HG02852 (cell line): ENCODE measurements around the gene COQ8B.

Experiments
- ATAC-seq: cut with Tn5 transposase; IDR thresholded peaks from one replicate; pipeline ENCODE4 v1.9.1; 2021; ENCODE audit warnings: mild to moderate bottlenecking, moderate library complexity; ENCODE audit not compliant: unreplicated experiment

Gene COQ8B

GRCh38 chr19:40693150-40693788 lies 23.4 kb downstream of the COQ8B start:
- no peak for ATAC-seq

- ATAC-seq, result no peak
These were observed 24.5 kb downstream of the COQ8B start for GRCh38 chr19:40692212-40692551.

- ATAC-seq, result no peak
These were observed 25.1 kb downstream of the COQ8B start for GRCh38 chr19:40691421-40692211.

GRCh38 chr19:40690693-40691420 lies 25.8 kb downstream of the COQ8B start:
- ATAC-seq, result peak; percentile 55

GRCh38 chr19:40690050-40690692 lies 26.5 kb downstream of the COQ8B start, which contains the start of gene NUMBL:
Gene NUMBL, minus strand, starts transcription at chr19:40690651. Its CDS starts 168 bp downstream, at chr19:40690483.
- ATAC-seq, result no peak

GRCh38 chr19:40689339-40690049 lies 27.2 kb downstream of the COQ8B start:
- no peak for ATAC-seq

- no peak for ATAC-seq
These were observed 27.7 kb downstream of the COQ8B start for GRCh38 chr19:40688987-40689338.

GRCh38 chr19:40688309-40688708 lies 28.4 kb downstream of the COQ8B start:
- ATAC-seq, result no peak

- no peak for ATAC-seq
These were observed 29.1 kb downstream of the COQ8B start for GRCh38 chr19:40687525-40688016.

- no peak for ATAC-seq
These were observed 29.7 kb downstream of the COQ8B start for GRCh38 chr19:40686882-40687524.

GRCh38 chr19:40685563-40685962 lies 31.1 kb downstream of the COQ8B start:
- no peak for ATAC-seq

GRCh38 chr19:40685016-40685526 lies 31.6 kb downstream of the COQ8B start:
- ATAC-seq, result no peak

GRCh38 chr19:40684280-40684679 lies 32.4 kb downstream of the COQ8B start:
- no peak for ATAC-seq

GRCh38 chr19:40683437-40683836 lies 33.2 kb downstream of the COQ8B start:
- no peak for ATAC-seq

- no peak for ATAC-seq
These were observed 34.2 kb downstream of the COQ8B start for GRCh38 chr19:40682431-40682964.

- ATAC-seq, result no peak
These were observed 35.6 kb downstream of the COQ8B start for GRCh38 chr19:40681039-40681438.

GRCh38 chr19:40677156-40677555 lies 39.5 kb downstream of the COQ8B start:
- no peak for ATAC-seq

- no peak for ATAC-seq
These were observed 42.4 kb downstream of the COQ8B start for GRCh38 chr19:40674291-40674690.

- no peak for ATAC-seq
These were observed 43.3 kb downstream of the COQ8B start for GRCh38 chr19:40673397-40673796.
